ENCODE results near the gene ELP5. TPM values are rescaled to one million over a fixed set of nuclear protein-coding genes. Genes with fewer than 3 reads are reported as not detected.

ELP5 gene
- total RNA-seq, 1 experiment from 2014 or later, result 49.6 TPM

GRCh38 chr17:7304179-7304578 is 52.2 kb downstream of the ELP5 start:
- H4K91ac ChIP-seq (ENCODE audit: insufficient read length, low read depth, low read length), result no peak overlapping the region
- H3K18ac ChIP-seq (ENCODE audit: insufficient read length, low read depth, low read length), result no peak overlapping the region
- H3K23me2 ChIP-seq (ENCODE audit: insufficient read length, low read depth, low read length, poor library complexity, severe bottlenecking), result peaks cover 9% of the 10 kb centered on the region
- no peak for TF ChIP-seq CTCF (conservative IDR thresholded peaks at IDR 0.05)
- H3K9ac ChIP-seq (ENCODE audit: extremely low read depth, insufficient read length, low read length), result no peak overlapping the region
- H3K27me3 Mint-ChIP-seq (ENCODE audit: low read depth), result peaks cover 12% of the 10 kb centered on the region
- no peak overlapping the region for H2AK5ac ChIP-seq (ENCODE audit: insufficient read length, low read length)
- H3K14ac ChIP-seq (ENCODE audit: insufficient read depth, low read length), result no peak overlapping the region
- peaks cover 8% of the 10 kb centered on the region in 2 experiments for H3K4me1 Mint-ChIP-seq
- no peak overlapping the region for H2BK15ac ChIP-seq (ENCODE audit: low read depth, low read length)
- no peak overlapping the region for H3K4ac ChIP-seq (ENCODE audit: low read depth, low read length)
- no peak overlapping the region for H4K8ac ChIP-seq (replicated peaks; ENCODE audit: insufficient read length, low read depth, low read length)
- no peak overlapping the region for H3K27ac Mint-ChIP-seq
- no peaks in the 10 kb centered on the region for H3K9me3 ChIP-seq (ENCODE audit: control insufficient read depth, low read depth, low read length)
- no peak overlapping the region for H2BK20ac ChIP-seq (ENCODE audit: low read depth, low read length, poor library complexity, severe bottlenecking)
- WGBS (ENCODE audit: extremely low coverage, insufficient read length, low lambda C conversion rate), result no CpG with 5 or more reads among the region's 7 CpGs
- no peaks in the 10 kb centered on the region for H3K79me1 ChIP-seq (ENCODE audit: insufficient read depth, low read depth, low read length, poor library complexity, severe bottlenecking)
- no peak for DNase-seq
- H3K4me1 ChIP-seq (ENCODE audit: insufficient read depth, low read length), result peaks cover 2% of the 10 kb centered on the region; the same call in 1 of the 2 replicates
- no peaks in the 10 kb centered on the region for H4K20me1 ChIP-seq (ENCODE audit: control insufficient read depth, insufficient read depth, insufficient read length)
- no peak overlapping the region for H3K4me3 Mint-ChIP-seq
- H2BK5ac ChIP-seq (ENCODE audit: insufficient read length, low read length), result no peak overlapping the region
- H2AFZ ChIP-seq (ENCODE audit: low read length), result no peak overlapping the region
- no peak overlapping the region for H3K56ac ChIP-seq (ENCODE audit: insufficient read length, low read depth, low read length)
- H3T11ph ChIP-seq (ENCODE audit: low read length), result no peak overlapping the region
- no peaks in the 10 kb centered on the region for H3K27me3 ChIP-seq (ENCODE audit: insufficient read depth, low read length)
- peaks cover 2 to 10% (median 7%) of the 10 kb centered on the region in 3 experiments; a peak in 6 of 7 replicates for H3K36me3 Mint-ChIP-seq (ENCODE audit: insufficient read depth in 1 of 3, low read depth in 3 of 3)
- H3K23ac ChIP-seq (ENCODE audit: insufficient read length, low read depth, low read length), result no peak overlapping the region
- no peak overlapping the region for H3K27ac ChIP-seq (ENCODE audit: insufficient read length, low read depth, low read length)
- peaks cover 0 to 6% of the 10 kb centered on the region in 2 experiments; a peak in 1 of 5 replicates for H3K9me3 Mint-ChIP-seq
- peaks cover 11% of the 10 kb centered on the region for H3K79me2 ChIP-seq (ENCODE audit: insufficient read depth, low read length)
- no peak overlapping the region for H2BK12ac ChIP-seq (ENCODE audit: insufficient read length, low read depth, low read length)
- no peak overlapping the region for H2BK120ac ChIP-seq (ENCODE audit: low read depth, low read length, poor library complexity, severe bottlenecking)
- no peak overlapping the region for H3K4me2 ChIP-seq (ENCODE audit: insufficient read depth, insufficient read length, low read length)
- H4K5ac ChIP-seq (ENCODE audit: insufficient read length, low read depth, low read length), result no peak overlapping the region
